T-helper 2 cell (primary cell): Measurements from ENCODE around the gene SETDB2.
A peak's percentile ranks its signal among the peaks of the same experiment; 100 is the strongest.

Source experiments
- DNase-seq, 5 experiments: peaks; one replicate each; pipeline versions ENCODE4 v3.0.0 to v3.0.0-alpha.2; 2012 to 2022

Gene SETDB2

GRCh38 chr13:49435992-49436391 lies 8.1 kb upstream of the SETDB2 start:
- no peak for DNase-seq

DNA sequence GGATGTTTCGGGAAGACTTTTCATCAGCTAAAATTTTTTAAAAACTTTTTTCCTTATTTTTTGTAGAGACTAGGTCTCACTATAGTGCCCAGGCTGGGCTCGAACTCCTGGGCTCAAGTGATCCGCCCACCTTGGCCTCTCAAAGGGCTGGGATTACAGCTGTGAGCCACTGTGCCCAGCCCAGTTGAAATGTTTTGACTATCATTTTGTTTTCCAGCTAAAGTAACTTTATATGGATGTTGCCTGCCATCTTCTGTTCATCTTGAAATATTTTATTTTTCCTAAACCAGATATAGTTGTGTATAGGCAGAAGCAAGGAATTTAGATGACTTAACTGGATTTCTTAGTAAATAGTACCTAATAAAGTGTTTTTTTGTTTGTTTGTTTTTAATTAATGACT lies 7.2 kb upstream of the SETDB2 start:
- no peak for DNase-seq

DNA sequence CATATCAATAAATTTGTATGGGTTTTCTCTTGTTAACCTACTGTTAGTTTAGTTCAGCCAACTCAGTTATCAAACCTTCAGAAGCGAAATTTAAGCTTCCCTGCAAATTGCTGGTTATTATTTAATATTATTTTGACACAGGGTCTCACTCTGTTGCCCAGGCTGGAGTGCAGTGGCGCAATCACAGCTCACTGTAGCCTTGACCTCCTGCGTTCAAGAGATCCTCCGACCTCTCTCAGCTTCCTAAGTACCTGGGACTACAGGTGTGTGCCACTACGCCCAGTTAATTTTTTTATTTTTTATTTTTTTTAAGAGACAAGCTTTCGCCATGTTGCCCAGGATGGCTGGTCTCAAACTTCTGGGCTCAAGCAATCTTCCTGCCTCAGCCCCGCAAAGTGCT lies 6.4 kb upstream of the SETDB2 start:
- DNase-seq = no peak

DNA sequence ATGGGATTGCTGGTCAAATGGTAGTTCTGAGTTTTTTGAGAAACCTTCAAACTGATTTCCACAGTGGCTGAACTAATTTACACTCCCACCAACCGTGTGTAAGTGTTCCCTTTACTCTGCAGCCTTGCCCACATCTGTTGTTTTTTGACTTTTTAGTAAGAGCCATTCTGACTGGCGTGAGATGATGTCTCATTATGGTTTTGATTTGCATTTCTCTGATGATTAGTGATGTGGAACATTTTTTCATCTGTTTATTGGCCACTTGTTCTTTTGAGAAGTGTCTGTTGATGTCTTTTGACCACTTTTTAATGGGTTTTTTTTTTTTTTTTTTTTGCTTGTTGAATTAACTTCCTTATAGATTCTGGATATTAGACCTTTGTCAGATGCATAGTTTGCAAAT lies 4.5 kb upstream of the SETDB2 start:
- DNase-seq = no peak

DNA sequence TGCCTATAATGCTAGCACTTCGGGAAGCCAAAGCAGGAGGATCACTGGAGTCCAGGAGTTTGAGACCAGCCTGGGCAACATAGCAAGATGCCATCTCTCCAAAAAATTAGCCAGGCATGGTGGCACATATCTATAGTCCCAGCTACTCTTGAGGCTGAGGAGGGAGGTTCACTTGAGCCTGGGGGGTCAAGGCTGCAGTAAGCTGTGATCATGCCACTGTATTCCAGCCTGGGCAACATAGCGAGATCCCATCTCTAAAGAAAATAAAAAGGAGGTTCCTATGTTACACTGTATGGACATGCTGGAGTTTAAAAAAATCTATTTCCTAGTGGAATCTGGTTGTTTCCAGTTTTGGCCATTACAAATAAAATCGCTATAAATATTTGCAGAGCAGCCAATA lies 2.8 kb upstream of the SETDB2 start:
- DNase-seq = no peak

DNA sequence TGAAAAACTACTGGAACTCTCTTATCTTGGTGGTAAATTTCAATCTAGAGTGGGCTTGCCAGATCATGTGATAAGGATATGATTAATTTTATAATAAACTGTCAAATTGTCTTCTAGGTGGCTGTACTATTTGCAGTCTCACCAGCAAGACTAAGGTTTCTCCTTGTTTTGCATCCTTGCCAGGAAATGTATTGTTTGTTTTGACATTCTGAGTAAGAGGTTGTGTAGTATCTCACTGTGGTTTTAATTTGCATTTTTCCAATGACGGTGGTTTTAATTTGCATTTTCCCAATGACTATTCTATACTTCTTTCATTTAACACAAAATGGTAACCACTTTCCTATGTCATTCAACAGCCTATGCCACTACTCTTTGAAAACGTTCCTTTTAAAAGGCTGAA lies 2.2 kb upstream of the SETDB2 start:
- DNase-seq = peak in 1 of 5 experiments; percentile 39

DNA sequence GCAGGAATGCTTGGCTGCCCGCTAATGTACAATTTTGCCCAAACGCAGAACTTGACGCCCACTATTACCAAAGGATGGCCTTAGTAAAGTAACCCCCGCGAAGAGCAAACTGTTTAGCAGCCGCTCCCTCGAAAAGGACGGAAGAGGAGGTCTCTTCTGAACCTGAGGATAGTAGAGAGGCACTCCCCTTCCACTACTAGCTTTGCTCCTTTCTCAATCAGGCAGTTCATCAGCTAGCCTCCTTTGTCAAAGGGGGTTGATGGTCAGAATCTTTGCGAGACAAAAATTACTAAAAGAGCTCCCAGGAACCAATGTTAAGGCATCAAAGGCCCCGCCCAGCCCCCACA lies 744 bp upstream of the SETDB2 start:
- peak in 1 of 5 experiments; percentile 65 for DNase-seq

DNA sequence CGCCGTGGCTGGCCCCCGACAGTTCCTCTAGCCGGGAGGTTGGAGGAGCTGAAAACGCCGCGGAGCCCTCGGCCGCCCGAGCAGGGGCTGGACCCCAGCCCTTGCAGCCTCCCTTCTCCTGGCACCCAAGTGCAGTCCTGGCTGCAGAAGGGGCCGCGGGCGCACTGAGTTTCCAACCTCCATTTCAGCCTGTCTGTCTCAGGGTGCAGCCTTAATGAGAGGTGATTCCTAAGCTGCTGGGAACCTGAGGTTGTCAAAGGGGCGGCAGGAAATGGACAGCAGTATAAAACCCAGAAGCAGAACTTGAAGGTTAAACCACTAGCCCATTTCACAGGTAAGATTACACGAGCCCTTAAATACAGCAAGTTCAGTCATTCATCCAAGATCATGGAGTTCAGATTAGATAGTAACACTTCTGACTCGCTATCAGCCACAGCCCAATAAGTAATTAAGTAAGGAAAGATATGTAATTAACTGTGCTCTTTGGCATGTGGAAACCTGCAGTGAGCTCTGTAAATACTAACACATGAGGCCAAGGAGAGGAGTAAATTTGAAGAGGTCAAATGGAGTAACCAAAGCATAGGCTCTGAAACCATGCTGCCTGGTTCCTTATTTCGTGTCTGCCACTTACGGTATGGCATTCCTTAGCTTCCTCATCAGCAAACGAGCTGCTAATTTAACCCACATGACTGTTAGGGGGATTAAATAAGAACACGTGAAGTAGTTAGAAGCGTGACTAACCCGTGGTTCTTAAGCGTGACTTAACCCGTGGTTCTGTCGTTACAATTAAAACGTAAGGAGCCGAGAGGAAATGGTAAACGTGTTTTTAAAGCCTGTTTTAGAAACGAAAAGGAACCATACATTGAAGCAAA lies 686 bp downstream of the SETDB2 start:
- peak in 2 of 5 experiments; percentile 54 to 70 for DNase-seq

- no peak for DNase-seq
Measured at GRCh38 chr13:49446473-49446872, 2.4 kb downstream of the SETDB2 start.

- DNase-seq = no peak
Measured at GRCh38 chr13:49448753-49449152, 4.7 kb downstream of the SETDB2 start.

- no peak for DNase-seq
Measured at GRCh38 chr13:49450105-49450819, 6.2 kb downstream of the SETDB2 start.

DNA sequence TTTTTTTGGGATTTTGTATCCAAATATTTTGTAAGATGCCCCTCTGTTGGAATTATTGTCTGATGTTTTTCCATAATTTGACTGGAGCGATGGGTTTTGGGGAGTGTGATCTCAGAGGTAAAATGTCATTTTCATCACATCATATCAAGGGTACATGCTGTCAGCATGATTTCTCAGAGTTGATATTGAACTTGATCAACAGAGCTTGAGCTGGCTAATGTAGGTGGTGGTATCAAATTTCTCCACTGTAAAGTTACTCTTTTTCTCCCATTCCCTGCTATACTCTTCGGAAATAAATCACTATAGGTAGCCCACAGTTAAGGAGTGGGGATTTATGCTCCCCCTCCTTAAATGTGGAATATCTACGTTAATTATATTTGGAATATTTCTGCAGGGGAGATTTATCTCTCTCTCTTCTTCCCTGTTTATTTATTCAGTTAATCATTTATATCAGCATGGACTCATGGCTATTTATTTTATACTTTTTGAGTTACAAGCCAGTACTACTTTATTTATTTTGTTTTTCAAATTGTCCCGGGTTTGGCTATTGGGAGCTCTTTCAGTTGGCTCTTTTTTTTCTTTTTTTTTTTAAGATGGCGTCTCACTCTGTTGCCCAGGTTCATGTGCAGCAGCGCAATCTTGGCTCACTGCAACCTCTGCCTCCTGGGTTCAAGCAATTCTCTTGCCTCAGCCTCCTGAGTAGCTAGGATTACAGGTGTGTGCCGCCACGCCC lies 8.8 kb downstream of the SETDB2 start:
- DNase-seq = no peak

DNA sequence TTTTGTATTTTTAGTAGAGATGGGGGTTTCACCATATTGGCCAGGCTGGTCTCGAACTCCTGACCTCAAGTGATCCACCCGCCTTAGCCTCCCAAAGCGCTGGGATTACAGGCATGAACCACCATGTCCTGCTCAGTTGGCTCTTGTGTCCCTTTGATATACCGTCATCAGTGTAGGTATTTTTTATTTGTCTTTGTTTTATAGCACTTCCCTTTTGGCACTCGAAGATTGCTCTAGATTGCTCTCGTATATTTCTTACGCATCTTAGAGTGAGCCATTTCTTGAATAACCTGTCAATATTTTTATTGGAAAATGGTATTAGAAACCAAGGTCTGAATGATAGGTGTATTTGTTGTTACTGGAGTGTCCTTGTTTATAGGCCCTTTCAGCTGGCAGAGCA lies 9.4 kb downstream of the SETDB2 start:
- DNase-seq = no peak

DNA sequence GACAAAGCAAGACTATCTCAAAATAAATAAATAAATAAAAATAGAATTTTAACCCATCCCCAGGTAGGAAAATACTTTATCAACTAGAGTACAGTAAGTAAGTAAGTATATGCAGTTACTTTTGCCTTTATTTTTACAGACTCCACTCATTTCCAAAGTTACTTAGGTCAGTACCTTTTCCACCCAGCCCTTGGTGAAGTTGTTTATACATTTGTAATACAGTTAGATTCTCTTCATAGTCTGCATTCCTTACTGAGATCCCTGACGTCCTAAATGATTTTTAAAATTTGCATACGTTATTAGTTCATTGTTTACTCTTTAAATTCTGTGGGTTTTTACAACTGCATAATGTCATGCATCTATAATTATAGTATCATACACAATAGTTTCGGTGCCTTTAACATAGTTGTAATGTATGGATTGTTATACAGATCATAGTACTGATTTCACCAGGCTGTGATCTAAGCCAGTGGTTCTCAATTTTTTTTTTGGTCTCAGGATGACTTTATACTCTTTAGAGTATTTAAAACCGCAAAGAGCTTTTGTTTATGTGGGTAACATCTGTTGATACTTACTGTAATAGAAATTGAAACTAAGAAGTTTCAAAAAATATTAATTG lies 10.4 kb downstream of the SETDB2 start:
- peak in 2 of 5 experiments; percentile 18 to 89 for DNase-seq

DNA sequence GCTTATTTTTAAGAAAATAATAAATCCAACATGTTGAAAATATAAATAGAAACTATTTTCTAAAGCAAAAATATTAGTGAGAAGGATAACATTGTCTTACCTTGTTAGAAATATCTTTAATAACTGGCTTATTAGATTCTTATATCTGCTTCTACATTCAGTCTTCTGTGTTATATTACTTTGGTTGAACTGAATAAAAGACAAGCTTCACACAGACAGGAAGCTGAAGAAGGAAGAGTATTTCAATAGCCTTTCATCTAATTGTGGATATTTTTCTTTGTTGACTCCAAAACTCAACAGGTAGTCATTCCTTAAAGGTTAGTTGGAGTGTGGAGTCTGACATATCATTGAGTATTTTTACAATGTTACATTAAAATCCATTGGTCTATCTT lies 10.9 kb downstream of the SETDB2 start:
- no peak for DNase-seq

- no peak for DNase-seq
Measured at GRCh38 chr13:49456156-49456555, 12.1 kb downstream of the SETDB2 start.

DNA sequence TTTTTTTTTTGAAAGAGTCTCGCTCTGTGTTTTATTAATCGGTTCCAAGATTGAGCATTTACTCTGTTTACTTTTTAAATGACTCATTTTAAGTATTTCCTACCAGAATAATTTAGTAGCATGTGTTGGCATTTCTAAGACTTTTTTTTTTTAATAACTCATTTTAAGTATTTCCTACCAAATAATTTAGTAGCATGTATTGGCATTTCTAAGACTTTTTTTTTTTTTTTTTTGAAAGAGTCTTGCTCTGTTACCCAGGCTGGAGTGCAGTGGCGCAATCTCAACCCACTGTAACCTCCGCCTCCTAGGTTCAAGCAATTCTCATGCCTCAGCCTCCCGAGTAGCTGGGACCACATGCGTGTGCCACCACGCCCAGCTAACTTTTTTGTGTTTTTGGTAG lies 13.1 kb downstream of the SETDB2 start:
- no peak for DNase-seq

- DNase-seq = peak in 1 of 5 experiments; percentile 50
Measured at GRCh38 chr13:49459580-49459979, 15.5 kb downstream of the SETDB2 start.

- no peak for DNase-seq
Measured at GRCh38 chr13:49464085-49464484, 20.0 kb downstream of the SETDB2 start.

DNA sequence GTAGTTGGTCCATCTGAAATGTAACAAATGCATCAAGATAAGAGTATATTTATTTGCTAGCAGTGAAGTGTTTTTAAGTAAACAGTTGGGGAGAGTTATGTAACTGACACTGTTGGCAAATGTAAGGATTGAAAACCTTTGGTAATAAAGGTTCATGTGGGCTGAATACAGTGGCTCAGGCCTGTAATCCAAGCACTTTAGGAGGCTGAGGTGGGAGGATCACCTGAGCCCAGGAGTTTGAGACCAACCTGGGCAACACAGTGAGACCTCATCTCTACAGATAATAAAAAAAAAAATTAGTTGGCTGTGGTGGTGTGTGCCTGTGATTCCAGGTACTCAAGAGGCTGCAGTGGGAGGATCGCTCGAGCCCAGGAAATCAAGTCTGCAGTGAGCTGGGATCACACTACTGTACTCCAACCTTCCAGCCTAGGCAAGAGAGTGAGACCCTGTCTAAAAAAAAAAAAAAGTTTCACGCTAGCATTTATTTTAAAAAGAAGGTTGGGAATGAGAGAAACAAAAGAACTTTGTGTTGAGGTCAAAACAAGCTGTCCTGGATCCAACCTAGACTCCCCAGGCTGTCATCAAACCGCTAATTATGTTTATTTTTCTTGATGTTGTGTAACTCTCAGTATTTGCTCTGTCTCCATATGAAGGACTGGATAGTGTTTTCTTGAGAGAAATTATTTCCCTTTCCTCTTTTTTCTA lies 20.7 kb downstream of the SETDB2 start:
- DNase-seq = no peak

DNA sequence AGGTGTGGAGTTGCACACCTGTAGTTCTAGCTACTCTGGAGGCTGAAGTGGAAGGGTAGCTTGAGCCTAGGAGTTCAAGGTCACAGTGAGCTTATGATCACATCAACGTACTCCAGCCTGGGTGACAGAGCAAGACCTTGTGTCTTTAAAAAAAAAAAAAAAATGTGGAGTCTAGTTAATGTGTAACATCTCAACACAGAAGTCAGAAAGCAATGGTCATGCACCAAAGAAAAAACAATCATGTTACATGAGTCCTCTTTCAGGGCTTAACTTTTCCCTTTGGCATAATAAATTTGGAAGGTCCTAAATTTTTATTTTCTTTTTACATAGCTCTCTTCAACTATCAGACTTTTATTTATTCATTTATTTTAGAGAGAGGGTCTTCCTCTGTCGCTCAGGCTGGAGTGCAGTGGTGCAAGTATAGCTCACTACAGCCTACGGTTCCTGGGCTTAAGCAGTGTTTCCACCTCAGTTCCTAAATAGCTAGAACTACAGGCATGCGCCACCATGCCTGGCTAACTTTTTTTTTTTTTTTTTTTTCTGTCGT lies 22.3 kb downstream of the SETDB2 start:
- no peak for DNase-seq

- DNase-seq = no peak
Measured at GRCh38 chr13:49472186-49472585, 28.1 kb downstream of the SETDB2 start.
